Keratinocyte (primary cell): ENCODE results near the gene SAFB. TPM values are rescaled to one million over a fixed set of nuclear protein-coding genes. Genes with fewer than 3 reads are reported as not detected.

Source experiments
- DNase-seq: peaks from one replicate; pipeline ENCODE4 v3.0.0-alpha.2; 2011; ENCODE audit warnings: low read depth, missing footprints, low spot score
- FAIRE-seq: peaks from 2 replicates; lab custom pipeline; 2011; peaks lifted over from hg19 to GRCh38; lab: Jason Lieb, UNC
- H2AFZ ChIP-seq: 2 replicates; pipeline ENCODE4 v1.6.0; 2012; ENCODE audit warnings: low read length, control low read depth, inconsistent platforms; ENCODE audit not compliant: control insufficient read depth
- H3K27ac ChIP-seq: 2 replicates; pipeline ENCODE4 v1.5.1; 2011; ENCODE audit warnings: low read length; ENCODE audit not compliant: control insufficient read depth, insufficient read depth
- H3K27me3 ChIP-seq: 3 replicates; pipeline ENCODE4 v1.6.0; 2011; ENCODE audit warnings: low read length; ENCODE audit not compliant: control insufficient read depth, insufficient read depth; ENCODE audit errors: extremely low read depth
- H3K36me3 ChIP-seq, 2 experiments: 2 replicates in 1 of 2; 3 replicates in 1 of 2; pipeline ENCODE4 v1.5.1; 2011; ENCODE audit warnings: low read length in 2 of 2, mild to moderate bottlenecking in 1 of 2; ENCODE audit not compliant: control insufficient read depth in 2 of 2, insufficient read depth in 2 of 2; ENCODE audit errors: extremely low read depth in 1 of 2
- H3K4me1 ChIP-seq: 3 replicates; pipeline ENCODE4 v1.5.1; 2011; ENCODE audit warnings: low read length; ENCODE audit not compliant: control insufficient read depth, insufficient read depth; ENCODE audit errors: extremely low read depth
- H3K4me2 ChIP-seq: 3 replicates; pipeline ENCODE4 v1.6.0; 2011; ENCODE audit warnings: low read depth, low read length; ENCODE audit not compliant: control insufficient read depth, insufficient read depth; ENCODE audit errors: extremely low read depth
- H3K4me3 ChIP-seq, 3 experiments: fragments of 200-600 bp in 1 of 3; sonication (generic) in 1 of 3; 2 replicates in 2 of 3; 3 replicates in 1 of 3; pipeline ENCODE4 v1.5.1; 2011 to 2016; ENCODE audit warnings: low read length in 3 of 3, mild to moderate bottlenecking in 3 of 3, control low read depth in 2 of 3, inconsistent platforms in 1 of 3, low read depth in 1 of 3, mixed read lengths in 1 of 3, mixed run types in 1 of 3, moderate library complexity in 1 of 3; ENCODE audit not compliant: control insufficient read depth in 2 of 3, insufficient read depth in 2 of 3; ENCODE audit errors: extremely low read depth in 1 of 3
- H3K79me2 ChIP-seq: 2 replicates; pipeline ENCODE4 v1.6.0; 2012; ENCODE audit warnings: low read length; ENCODE audit not compliant: control insufficient read depth, insufficient read depth
- H3K9ac ChIP-seq: 3 replicates; pipeline ENCODE4 v1.6.0; 2011; ENCODE audit warnings: low read length; ENCODE audit not compliant: control insufficient read depth, insufficient read depth; ENCODE audit errors: extremely low read depth
- H3K9me1 ChIP-seq: 3 replicates; pipeline ENCODE4 v1.6.0; 2011; ENCODE audit warnings: low read length; ENCODE audit not compliant: control insufficient read depth, insufficient read depth; ENCODE audit errors: extremely low read depth
- H3K9me3 ChIP-seq: 2 replicates; pipeline ENCODE4 v1.5.1; 2012; ENCODE audit warnings: low read depth, low read length; ENCODE audit not compliant: control insufficient read depth
- H4K20me1 ChIP-seq: 3 replicates; pipeline ENCODE4 v1.6.0; 2011; ENCODE audit warnings: low read length; ENCODE audit not compliant: control insufficient read depth, insufficient read depth; ENCODE audit errors: extremely low read depth
- EZH2 ChIP-seq: IDR thresholded peaks from one replicate; pipeline ENCODE4 v1.6.1; 2012; ENCODE audit warnings: inconsistent platforms, mild to moderate bottlenecking, low read length, moderate library complexity
- dilution Hi-C: fragments of 300-500 bp; cut with MboI; formaldehyde crosslinking; loops from one replicate; pipeline ENCODE4 v1.7.0; 2020; ENCODE audit warnings: low sequenced_read_pairs; ENCODE audit not compliant: extremely low pct_ligation_motif_present
- polyA plus RNA-seq, 5 experiments: library from polyadenylated mRNA; depleted of rRNA in 3 of 5; stranded (reverse) in 3 of 5; stranded (forward) in 1 of 5; unstranded in 1 of 5; fragments of >200 nt; gene quantifications; 1 replicate in 1 of 5; 2 replicates in 3 of 5; 3 replicates in 1 of 5; pipeline versions ENCODE4 v1.2.1 to v1.2.3, GENCODE V29; 2011 to 2012; ENCODE audit warnings: missing spikeins in 2 of 5, low read depth in 1 of 5, low replicate concordance in 1 of 5
- TF ChIP-seq, protein P1 (sequence below), 3 experiments: IDR thresholded peaks in 1 of 3; conservative IDR thresholded peaks in 1 of 3; optimal IDR thresholded peaks in 1 of 3; 2 replicates in 2 of 3; 3 replicates in 1 of 3; pipeline versions ENCODE3 to v1.5.1; 2011; ENCODE audit warnings: low read length in 3 of 3, mild to moderate bottlenecking in 3 of 3, moderate library complexity in 2 of 3, control low read depth in 1 of 3, inconsistent platforms in 1 of 3; ENCODE audit not compliant: insufficient read depth in 2 of 3; ENCODE audit errors: extremely low read depth in 1 of 3

SAFB gene
- polyA plus RNA-seq, 1 donor (not counting 4 experiments of a cell fraction or from before 2014, with no cell fraction given): 34.0 TPM

DNA sequence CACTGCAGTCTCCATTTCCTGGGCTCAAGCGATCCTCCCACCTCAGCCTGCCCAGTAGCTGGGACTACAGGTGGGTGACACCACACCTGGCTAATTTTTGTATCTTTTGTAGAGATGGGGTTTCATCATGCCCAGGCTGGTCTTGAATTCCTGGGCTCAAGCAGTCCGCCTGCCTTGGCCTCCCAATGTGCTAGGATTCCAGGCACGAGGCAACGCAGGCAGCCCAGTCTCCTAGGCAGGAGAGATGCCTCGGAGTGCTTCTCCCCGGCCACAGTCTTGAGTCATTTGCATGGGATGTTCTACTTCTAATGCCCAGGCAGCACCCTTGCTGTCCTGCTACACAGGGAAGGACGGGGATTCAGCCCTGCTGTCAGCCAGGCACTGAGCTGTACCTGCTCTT, 48.7 kb downstream of the SAFB start:
- Histone ChIP-seq H3K9me1 (no peaks in the 10 kb centered on the region), H4K20me1 (no peaks in the 10 kb centered on the region), H3K27ac (no peak overlapping the region), H3K27me3 (no peaks in the 10 kb centered on the region), H3K4me3 (no peak overlapping the region), H3K36me3 (peaks cover 22 to 26% of the 10 kb centered on the region in 2 experiments), H3K9me3 (no peaks in the 10 kb centered on the region), H3K4me1 (no peaks in the 10 kb centered on the region), H3K79me2 (no peaks in the 10 kb centered on the region), H3K4me2 (no peak overlapping the region), H2AFZ (no peak overlapping the region), H3K9ac (no peak overlapping the region)
- TF ChIP-seq, protein P1, sequence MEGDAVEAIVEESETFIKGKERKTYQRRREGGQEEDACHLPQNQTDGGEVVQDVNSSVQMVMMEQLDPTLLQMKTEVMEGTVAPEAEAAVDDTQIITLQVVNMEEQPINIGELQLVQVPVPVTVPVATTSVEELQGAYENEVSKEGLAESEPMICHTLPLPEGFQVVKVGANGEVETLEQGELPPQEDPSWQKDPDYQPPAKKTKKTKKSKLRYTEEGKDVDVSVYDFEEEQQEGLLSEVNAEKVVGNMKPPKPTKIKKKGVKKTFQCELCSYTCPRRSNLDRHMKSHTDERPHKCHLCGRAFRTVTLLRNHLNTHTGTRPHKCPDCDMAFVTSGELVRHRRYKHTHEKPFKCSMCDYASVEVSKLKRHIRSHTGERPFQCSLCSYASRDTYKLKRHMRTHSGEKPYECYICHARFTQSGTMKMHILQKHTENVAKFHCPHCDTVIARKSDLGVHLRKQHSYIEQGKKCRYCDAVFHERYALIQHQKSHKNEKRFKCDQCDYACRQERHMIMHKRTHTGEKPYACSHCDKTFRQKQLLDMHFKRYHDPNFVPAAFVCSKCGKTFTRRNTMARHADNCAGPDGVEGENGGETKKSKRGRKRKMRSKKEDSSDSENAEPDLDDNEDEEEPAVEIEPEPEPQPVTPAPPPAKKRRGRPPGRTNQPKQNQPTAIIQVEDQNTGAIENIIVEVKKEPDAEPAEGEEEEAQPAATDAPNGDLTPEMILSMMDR (optimal IDR thresholded peaks at IDR 0.05 in 1 of 3, IDR thresholded peaks at IDR 0.05 in 1 of 3, conservative IDR thresholded peaks at IDR 0.05 in 1 of 3; ENCODE audit: extremely low read depth in 1 of 3, insufficient read depth in 2 of 3, low read length in 3 of 3): no peak
- DNase-seq (no peak), FAIRE-seq (no peak)
- dilution Hi-C loops: no loop called here

DNA sequence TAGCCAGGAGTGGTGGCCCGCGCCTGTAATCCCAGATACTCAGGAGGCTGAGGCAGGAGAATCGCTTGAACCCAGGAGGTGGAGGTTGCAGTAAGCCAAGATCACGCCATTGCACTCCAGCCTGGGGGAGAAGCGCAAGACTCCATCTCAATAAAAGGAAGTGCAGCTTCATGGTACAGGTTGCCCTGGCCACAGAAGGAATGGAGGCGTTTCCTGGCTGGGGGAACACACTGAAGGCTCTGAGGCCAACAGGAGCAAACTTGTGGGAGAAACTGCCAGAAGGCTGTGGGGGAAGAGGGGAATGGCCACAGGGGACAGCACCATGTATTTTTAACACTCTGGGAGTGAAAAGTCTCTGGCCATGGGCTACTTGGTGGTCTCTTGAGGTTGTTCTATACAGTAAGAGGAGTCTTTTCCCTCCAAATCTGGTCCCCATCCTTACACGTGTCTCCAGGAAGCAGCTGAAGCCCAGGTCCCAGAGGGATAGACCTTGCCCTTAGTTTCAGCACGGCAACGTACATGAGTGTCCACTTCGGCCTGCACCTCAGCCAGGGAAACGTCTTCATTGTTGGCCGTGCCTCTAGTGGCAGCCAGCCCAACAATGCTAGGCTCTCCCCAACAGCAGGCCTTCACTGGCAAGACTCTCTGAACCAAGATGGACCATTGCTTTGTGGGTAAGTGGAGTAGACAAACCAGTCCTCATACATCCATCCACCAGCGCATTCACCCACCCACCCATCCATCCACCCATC, 50.0 kb downstream of the SAFB start:
- H3K9me3 ChIP-seq: no peaks in the 10 kb centered on the region
- H3K9ac ChIP-seq: no peak overlapping the region
- no peaks in the 10 kb centered on the region for H3K4me1 ChIP-seq
- no peak overlapping the region for H3K4me2 ChIP-seq
- TF ChIP-seq, protein P1 (optimal IDR thresholded peaks at IDR 0.05 in 1 of 3, IDR thresholded peaks at IDR 0.05 in 1 of 3, conservative IDR thresholded peaks at IDR 0.05 in 1 of 3; ENCODE audit: extremely low read depth in 1 of 3, insufficient read depth in 2 of 3, low read length in 3 of 3): no peak
- TF ChIP-seq EZH2: no peak
- no peaks in the 10 kb centered on the region for H3K27me3 ChIP-seq
- H3K27ac ChIP-seq: no peak overlapping the region
- H3K4me3 ChIP-seq: no peak overlapping the region
- H3K9me1 ChIP-seq: no peaks in the 10 kb centered on the region
- no peaks in the 10 kb centered on the region for H4K20me1 ChIP-seq
- no peak for FAIRE-seq
- no peak overlapping the region for H2AFZ ChIP-seq
- peaks cover 15 to 18% of the 10 kb centered on the region in 2 experiments for H3K36me3 ChIP-seq
- dilution Hi-C loops: no loop called here
- H3K79me2 ChIP-seq: no peaks in the 10 kb centered on the region
- DNase-seq: no peak
